HG02642 (cell line): ENCODE results near the gene NGFR.

Source experiments
- ATAC-seq: cut with Tn5 transposase; IDR thresholded peaks from one replicate; pipeline ENCODE4 v1.9.1; 2021; ENCODE audit warnings: mild to moderate bottlenecking; ENCODE audit not compliant: unreplicated experiment, poor library complexity

NGFR gene

GRCh38 chr17:49494986-49495841, at the start of gene NGFR:
TSS of gene NGFR (plus strand) at chr17:49495293. CDS start at chr17:49495418, 125 bp downstream.
- ATAC-seq: no peak

- no peak for ATAC-seq
Measured at GRCh38 chr17:49445591-49445990, 49.5 kb upstream of the NGFR start.

- ATAC-seq: no peak
Measured at GRCh38 chr17:49447628-49448302, 47.3 kb upstream of the NGFR start.

GRCh38 chr17:49450181-49450580, 44.9 kb upstream of the NGFR start:
- ATAC-seq: no peak

- ATAC-seq: no peak
Measured at GRCh38 chr17:49450735-49451134, 44.4 kb upstream of the NGFR start.

GRCh38 chr17:49452201-49452600, 42.9 kb upstream of the NGFR start:
- no peak for ATAC-seq

GRCh38 chr17:49452661-49453060, 42.4 kb upstream of the NGFR start:
- no peak for ATAC-seq

GRCh38 chr17:49454050-49454449, 41.0 kb upstream of the NGFR start:
- ATAC-seq: no peak

- no peak for ATAC-seq
Measured at GRCh38 chr17:49455272-49455861, 39.7 kb upstream of the NGFR start.

- no peak for ATAC-seq
Measured at GRCh38 chr17:49456183-49456965, 38.7 kb upstream of the NGFR start.

- ATAC-seq: no peak
Measured at GRCh38 chr17:49457564-49458535, 37.2 kb upstream of the NGFR start.

GRCh38 chr17:49459401-49459984, 35.6 kb upstream of the NGFR start:
- no peak for ATAC-seq

GRCh38 chr17:49460401-49460800, 34.7 kb upstream of the NGFR start:
- no peak for ATAC-seq

- no peak for ATAC-seq
Measured at GRCh38 chr17:49461580-49461979, 33.5 kb upstream of the NGFR start.

- no peak for ATAC-seq
Measured at GRCh38 chr17:49464049-49464448, 31.0 kb upstream of the NGFR start.

- no peak for ATAC-seq
Measured at GRCh38 chr17:49465331-49465903, 29.7 kb upstream of the NGFR start.

- no peak for ATAC-seq
Measured at GRCh38 chr17:49466436-49466835, 28.7 kb upstream of the NGFR start.

GRCh38 chr17:49467175-49467574, 27.9 kb upstream of the NGFR start:
- no peak for ATAC-seq
